Measurements from ENCODE around the gene RAB5IF. TPM values are rescaled to one million over a fixed set of nuclear protein-coding genes. Genes with fewer than 3 reads are reported as not detected.

RAB5IF gene
- total and polyA plus RNA-seq, 10 of the 15 experiments (the other 5 are each of a cell fraction or from before 2014, with no cell fraction given): 19.4 to 246 (median 92.0) TPM

- TF ChIP-seq E2F4 (IDR thresholded peaks at IDR 0.05; ENCODE audit: low read depth, low read length) (no peak), NR2C1 (IDR thresholded peaks at IDR 0.05) (no peak), KDM1A (IDR thresholded peaks at IDR 0.05; ENCODE audit: borderline replicate concordance) (no peak), ETV6 (conservative IDR thresholded peaks at IDR 0.05 in 1 of 2, IDR thresholded peaks at IDR 0.05 in 1 of 2; ENCODE audit: borderline replicate concordance in 1 of 2, low read depth in 1 of 2) (no peak), ESRRA (IDR thresholded peaks at IDR 0.05; ENCODE audit: low read length) (no peak), RAD51 (IDR thresholded peaks at IDR 0.05) (no peak), SMARCA5 (IDR thresholded peaks at IDR 0.05) (no peak), RUNX3 (IDR thresholded peaks at IDR 0.05; ENCODE audit: low read length) (no peak), ZNF274 (IDR thresholded peaks at IDR 0.05; ENCODE audit: insufficient read depth, insufficient read length) (no peak), TBL1XR1 (IDR thresholded peaks at IDR 0.05; ENCODE audit: low read depth, low read length) (no peak), MLLT1 (IDR thresholded peaks at IDR 0.05) (no peak)
Measured at GRCh38 chr20:36658300-36658699, 52.7 kb downstream of the RAB5IF start (continued).

Small RNAs within 50 kb of the gene (small RNA-seq; reads per million reads assigned to genes)
- gene RF00017: not detected

Other genes starting within 250 kb of the RAB5IF start
- 0.11 and 0.28 TPM in 2 replicates for gene MYL9, start 64.3 kb upstream of the RAB5IF start, total RNA-seq (2014; rRNA removed)
- gene MYL9, start 64.3 kb upstream of the RAB5IF start, total RNA-seq (2014; rRNA removed; fragmentation: Illumina TruSeq; extraction: Trizol): 0.37 and 0.54 TPM in 2 replicates
- 1.6 and 1.7 TPM in 2 replicates for gene MYL9, start 64.3 kb upstream of the RAB5IF start, total RNA-seq (2021)
- not detected in 2 replicates for gene MYL9, start 64.3 kb upstream of the RAB5IF start, polyA plus RNA-seq (2011; rRNA removed)
- 0.66 TPM in 1 of 2 replicates, not detected in the other for gene MYL9, start 64.3 kb upstream of the RAB5IF start, polyA plus RNA-seq (2014; fragmentation: Illumina TruSeq; extraction: Trizol)
- gene MYL9, start 64.3 kb upstream of the RAB5IF start, polyA plus RNA-seq (2014; fragmentation: Nextera tagmentation; extraction: Ambion mirVana): not detected
- gene MYL9, start 64.3 kb upstream of the RAB5IF start, polyA plus RNA-seq (2014; rRNA removed): 0.56 and 0.64 TPM in 2 replicates
- under 1 TPM; 0.62 to 0.63 TPM for gene MYL9, start 64.3 kb upstream of the RAB5IF start, polyA plus RNA-seq (2016; fragmentation: Nextera tagmentation; extraction: Ambion mirVana)
- 37.2 and 38.7 TPM in 2 replicates for gene TGIF2, start 32.2 kb upstream of the RAB5IF start, total RNA-seq (2014; rRNA removed)
- 24.9 and 27.3 TPM in 2 replicates for gene TGIF2, start 32.2 kb upstream of the RAB5IF start, total RNA-seq (2014; rRNA removed; fragmentation: Illumina TruSeq; extraction: Trizol)
- gene TGIF2, start 32.2 kb upstream of the RAB5IF start, total RNA-seq (2021): 43.5 and 47.1 TPM in 2 replicates
- 31.1 and 36.1 TPM in 2 replicates for gene TGIF2, start 32.2 kb upstream of the RAB5IF start, polyA plus RNA-seq (2011; rRNA removed)
- 40.6 and 51.9 TPM in 2 replicates for gene TGIF2, start 32.2 kb upstream of the RAB5IF start, polyA plus RNA-seq (2014; fragmentation: Illumina TruSeq; extraction: Trizol)
- 10 to 100 TPM; 13.1 to 26.4 TPM for gene TGIF2, start 32.2 kb upstream of the RAB5IF start, polyA plus RNA-seq (2014; fragmentation: Nextera tagmentation; extraction: Ambion mirVana)
- 37.7 and 40.4 TPM in 2 replicates for gene TGIF2, start 32.2 kb upstream of the RAB5IF start, polyA plus RNA-seq (2014; rRNA removed)
- gene TGIF2, start 32.2 kb upstream of the RAB5IF start, polyA plus RNA-seq (2016; fragmentation: Nextera tagmentation; extraction: Ambion mirVana): 10 to 100 TPM; 26.4 to 38.0 TPM
- 1.9 and 2.1 TPM in 2 replicates for gene SLA2, start 40.4 kb downstream of the RAB5IF start, total RNA-seq (2014; rRNA removed)
- 2.0 and 2.2 TPM in 2 replicates for gene SLA2, start 40.4 kb downstream of the RAB5IF start, total RNA-seq (2014; rRNA removed; fragmentation: Illumina TruSeq; extraction: Trizol)
- 1.7 and 2.1 TPM in 2 replicates for gene SLA2, start 40.4 kb downstream of the RAB5IF start, total RNA-seq (2021)
- 0.13 and 0.29 TPM in 2 replicates for gene SLA2, start 40.4 kb downstream of the RAB5IF start, polyA plus RNA-seq (2011; rRNA removed)
- gene SLA2, start 40.4 kb downstream of the RAB5IF start, polyA plus RNA-seq (2014; fragmentation: Illumina TruSeq; extraction: Trizol): 2.3 and 3.1 TPM in 2 replicates
- gene SLA2, start 40.4 kb downstream of the RAB5IF start, polyA plus RNA-seq (2014; fragmentation: Nextera tagmentation; extraction: Ambion mirVana): under 1 TPM; 0.35 to 0.79 TPM
- gene SLA2, start 40.4 kb downstream of the RAB5IF start, polyA plus RNA-seq (2014; rRNA removed): 2.7 and 3.3 TPM in 2 replicates
- gene SLA2, start 40.4 kb downstream of the RAB5IF start, polyA plus RNA-seq (2016; fragmentation: Nextera tagmentation; extraction: Ambion mirVana): under 1 TPM; 0.47 to 0.88 TPM
- 15.2 and 18.9 TPM in 2 replicates for gene NDRG3, start 140.3 kb downstream of the RAB5IF start, total RNA-seq (2014; rRNA removed)
- 16.4 and 17.0 TPM in 2 replicates for gene NDRG3, start 140.3 kb downstream of the RAB5IF start, total RNA-seq (2014; rRNA removed; fragmentation: Illumina TruSeq; extraction: Trizol)
- gene NDRG3, start 140.3 kb downstream of the RAB5IF start, total RNA-seq (2021): 17.1 and 17.5 TPM in 2 replicates
- 16.9 and 29.7 TPM in 2 replicates for gene NDRG3, start 140.3 kb downstream of the RAB5IF start, polyA plus RNA-seq (2011; rRNA removed)
- gene NDRG3, start 140.3 kb downstream of the RAB5IF start, polyA plus RNA-seq (2014; fragmentation: Illumina TruSeq; extraction: Trizol): 23.9 and 26.5 TPM in 2 replicates
- gene NDRG3, start 140.3 kb downstream of the RAB5IF start, polyA plus RNA-seq (2014; fragmentation: Nextera tagmentation; extraction: Ambion mirVana): 10 to 100 TPM; 11.2 to 12.7 TPM
- gene NDRG3, start 140.3 kb downstream of the RAB5IF start, polyA plus RNA-seq (2014; rRNA removed): 11.8 and 13.0 TPM in 2 replicates
- gene NDRG3, start 140.3 kb downstream of the RAB5IF start, polyA plus RNA-seq (2016; fragmentation: Nextera tagmentation; extraction: Ambion mirVana): 10 to 100 TPM; 14.4 to 14.6 TPM
- 20.3 and 22.0 TPM in 2 replicates for gene DSN1, start 168.0 kb downstream of the RAB5IF start, total RNA-seq (2014; rRNA removed)
- 23.1 and 24.0 TPM in 2 replicates for gene DSN1, start 168.0 kb downstream of the RAB5IF start, total RNA-seq (2014; rRNA removed; fragmentation: Illumina TruSeq; extraction: Trizol)
- 14.9 and 15.3 TPM in 2 replicates for gene DSN1, start 168.0 kb downstream of the RAB5IF start, total RNA-seq (2021)
- gene DSN1, start 168.0 kb downstream of the RAB5IF start, polyA plus RNA-seq (2011; rRNA removed): 20.9 and 28.5 TPM in 2 replicates
- 25.9 and 28.5 TPM in 2 replicates for gene DSN1, start 168.0 kb downstream of the RAB5IF start, polyA plus RNA-seq (2014; fragmentation: Illumina TruSeq; extraction: Trizol)
- gene DSN1, start 168.0 kb downstream of the RAB5IF start, polyA plus RNA-seq (2014; fragmentation: Nextera tagmentation; extraction: Ambion mirVana): 10 to 100 TPM; 21.2 to 21.4 TPM
- 19.2 and 21.3 TPM in 2 replicates for gene DSN1, start 168.0 kb downstream of the RAB5IF start, polyA plus RNA-seq (2014; rRNA removed)
- gene DSN1, start 168.0 kb downstream of the RAB5IF start, polyA plus RNA-seq (2016; fragmentation: Nextera tagmentation; extraction: Ambion mirVana): 10 to 100 TPM; 29.6 to 33.1 TPM

Measured in GM12878 (cell line).